Right lobe of liver (tissue), 6 donors: Measurements from ENCODE around the gene ZNF625. TPM values are rescaled to one million over a fixed set of nuclear protein-coding genes. Genes with fewer than 3 reads are reported as not detected.

Experiments
- ATAC-seq, 4 donors: fragments of 200-7000 bp; cut with Tn5 transposase; one replicate each; pipeline ENCODE4 v1.9.1; 2020; ENCODE audit warnings: mild to moderate bottlenecking in 4 of 4, moderate library complexity in 4 of 4
- DNase-seq, 3 donors: peaks; one replicate each; pipeline ENCODE4 v3.0.0-alpha.2; 2020
- H3K27ac ChIP-seq, 3 donors: fragments of 200-600 bp; one replicate each; pipeline ENCODE4 v1.8.0; 2022
- H3K27me3 ChIP-seq, 2 donors: fragments of 200-600 bp; one replicate each; pipeline ENCODE4 v1.8.0; 2022
- H3K36me3 ChIP-seq, 4 donors: fragments of 200-600 bp; sonication (generic) in 1 of 4; one replicate each; pipeline versions ENCODE4 v1.5.1 to v1.8.0; 2017 to 2022; ENCODE audit warnings: control low read depth in 1 of 4
- H3K4me1 ChIP-seq, 4 donors: fragments of 200-600 bp; sonication (generic) in 1 of 4; one replicate each; pipeline versions ENCODE4 v1.5.1 to v1.8.0; 2017 to 2022; ENCODE audit warnings: control low read depth in 1 of 4
- H3K4me3 ChIP-seq, 3 donors: fragments of 200-600 bp; one replicate each; pipeline ENCODE4 v1.8.0; 2022
- H3K9me3 ChIP-seq, 4 donors: fragments of 200-600 bp; sonication (generic) in 1 of 4; one replicate each; pipeline versions ENCODE4 v1.5.1 to v1.8.0; 2017 to 2022; ENCODE audit warnings: control low read depth in 1 of 4
- POLR2A ChIP-seq: fragments of 450-650 bp; IDR thresholded peaks from one replicate; pipeline ENCODE4 v1.6.1; 2017; ENCODE audit warnings: antibody characterized with exemption, mild to moderate bottlenecking
- WGBS: methylation state at CpG from one replicate; pipeline ENCODE4 v1.1.6; 2018; ENCODE audit warnings: low coverage, low lambda C conversion rate; ENCODE audit not compliant: insufficient coverage; ENCODE audit errors: missing lambda C conversion rate; 5-methylcytosine and 5-hydroxymethylcytosine counted together
- intact Hi-C, 2 donors: fragments of 100-400 bp; cut with DNase I; formaldehyde crosslinking; loops; one replicate each; pipeline versions ENCODE4 v1.11.2 to v1.14.1; 2022
- total RNA-seq, 6 experiments: library from RNA; depleted of rRNA in 2 of 6; stranded (reverse); fragments of >200 nt in 2 of 6; fragmentation: NEBNext Ultra II Directional in 3 of 6; extraction: Animal tissue kit (Norgen Biotek cat#: 25700) in 3 of 6; gene quantifications; one replicate each; pipeline versions ENCODE4 v1.1.0 to v1.2.4, GENCODE V29; 2016 to 2023
- TF ChIP-seq, protein P1 (sequence below), 4 donors: fragments of 200-600 bp in 3 of 4; fragments of 450-650 bp in 1 of 4; IDR thresholded peaks; one replicate each; pipeline versions ENCODE4 v1.5.1 to v1.8.0; 2016 to 2022; ENCODE audit warnings: antibody characterized with exemption in 4 of 4, mild to moderate bottlenecking in 2 of 4
- donor health status: DM: no; HTN: yes; CAD: no.
- donor health status: DM: no; HTN: no; CAD: no.
- donor health status: DM: no; HTN: no; CAD: no.
- donor health status: DM: no; HTN: yes; CAD: no.
- donor health status: DM: no; HTN: yes; CAD: no.

ZNF625 gene
- total RNA-seq, 6 experiments from 2014 or later: 0.57 to 1.8 (median 1.4) TPM

DNA sequence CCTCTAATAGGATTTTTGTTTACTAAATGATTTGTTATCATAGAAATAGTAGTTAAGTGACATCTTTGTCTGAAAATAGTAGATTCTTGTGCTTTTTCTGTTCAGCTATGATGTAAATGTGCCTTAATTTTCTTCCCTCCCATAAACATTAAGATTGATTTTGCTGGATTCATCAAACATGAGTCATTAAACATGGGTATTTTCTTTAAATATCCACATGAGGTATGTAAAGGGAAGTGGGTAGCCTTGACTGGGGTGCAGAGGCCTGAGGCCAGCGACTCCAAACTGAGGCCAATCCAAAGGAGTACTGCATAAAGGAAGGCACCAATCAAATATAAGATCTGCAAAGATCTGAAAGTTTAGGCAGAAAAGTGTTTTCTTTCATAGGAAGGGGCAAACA is 10.1 kb upstream of the ZNF625 start:
- H3K4me3 ChIP-seq: no peak overlapping the region
- peaks cover 0 to 3% (median under 1%) of the 10 kb centered on the region in 4 donors for H3K36me3 ChIP-seq
- DNase-seq (no peak), ATAC-seq (no peak)
- WGBS: 69% methylated on average over 1 of the region's 1 CpG
- peaks cover 0 to 8% (median 2%) of the 10 kb centered on the region in 4 donors for H3K4me1 ChIP-seq
- no peaks in the 10 kb centered on the region for H3K9me3 ChIP-seq
- H3K27me3 ChIP-seq: no peaks in the 10 kb centered on the region
- intact Hi-C loops: no loop called here
- TF ChIP-seq, protein P1, sequence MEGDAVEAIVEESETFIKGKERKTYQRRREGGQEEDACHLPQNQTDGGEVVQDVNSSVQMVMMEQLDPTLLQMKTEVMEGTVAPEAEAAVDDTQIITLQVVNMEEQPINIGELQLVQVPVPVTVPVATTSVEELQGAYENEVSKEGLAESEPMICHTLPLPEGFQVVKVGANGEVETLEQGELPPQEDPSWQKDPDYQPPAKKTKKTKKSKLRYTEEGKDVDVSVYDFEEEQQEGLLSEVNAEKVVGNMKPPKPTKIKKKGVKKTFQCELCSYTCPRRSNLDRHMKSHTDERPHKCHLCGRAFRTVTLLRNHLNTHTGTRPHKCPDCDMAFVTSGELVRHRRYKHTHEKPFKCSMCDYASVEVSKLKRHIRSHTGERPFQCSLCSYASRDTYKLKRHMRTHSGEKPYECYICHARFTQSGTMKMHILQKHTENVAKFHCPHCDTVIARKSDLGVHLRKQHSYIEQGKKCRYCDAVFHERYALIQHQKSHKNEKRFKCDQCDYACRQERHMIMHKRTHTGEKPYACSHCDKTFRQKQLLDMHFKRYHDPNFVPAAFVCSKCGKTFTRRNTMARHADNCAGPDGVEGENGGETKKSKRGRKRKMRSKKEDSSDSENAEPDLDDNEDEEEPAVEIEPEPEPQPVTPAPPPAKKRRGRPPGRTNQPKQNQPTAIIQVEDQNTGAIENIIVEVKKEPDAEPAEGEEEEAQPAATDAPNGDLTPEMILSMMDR (IDR thresholded peaks at IDR 0.05): no peak
- TF ChIP-seq POLR2A: no peak
- no peak overlapping the region for H3K27ac ChIP-seq

DNA sequence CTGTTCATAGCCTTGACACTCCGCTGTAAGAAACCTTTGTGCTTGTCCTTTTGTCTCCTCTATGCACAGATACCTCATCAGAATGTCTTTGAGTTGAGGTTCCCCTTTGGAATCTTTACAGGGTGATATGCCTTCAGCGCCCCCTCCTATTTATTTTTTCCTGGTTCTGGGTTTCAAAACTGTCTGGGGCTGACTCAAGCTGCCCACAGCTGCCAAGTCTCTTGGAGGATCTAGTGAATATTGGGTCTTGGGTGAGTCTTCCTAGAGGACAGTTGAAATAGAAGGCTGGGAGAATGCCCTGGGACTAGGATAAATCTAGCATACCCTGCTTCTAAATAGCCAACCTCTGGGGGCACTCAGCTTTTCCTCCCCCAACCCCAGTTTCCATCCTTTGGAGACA is 7.3 kb upstream of the ZNF625 start:
- Histone ChIP-seq H3K27me3 (no peaks in the 10 kb centered on the region), H3K9me3 (no peaks in the 10 kb centered on the region), H3K4me1 (peaks cover 0 to 8% (median 2%) of the 10 kb centered on the region in 4 donors), H3K36me3 (no peaks in the 10 kb centered on the region), H3K27ac (peak overlapping the region; percentile 79 to 88 (median 86)), H3K4me3 (peak overlapping the region; percentile 67 to 99 (median 79))
- no peak for DNase-seq
- intact Hi-C loops: no loop called here
- TF ChIP-seq, protein P1 (IDR thresholded peaks at IDR 0.05): no peak
- no peak for TF ChIP-seq POLR2A
- no peak for ATAC-seq
- 13% methylated on average over 2 of the region's 2 CpGs for WGBS

DNA sequence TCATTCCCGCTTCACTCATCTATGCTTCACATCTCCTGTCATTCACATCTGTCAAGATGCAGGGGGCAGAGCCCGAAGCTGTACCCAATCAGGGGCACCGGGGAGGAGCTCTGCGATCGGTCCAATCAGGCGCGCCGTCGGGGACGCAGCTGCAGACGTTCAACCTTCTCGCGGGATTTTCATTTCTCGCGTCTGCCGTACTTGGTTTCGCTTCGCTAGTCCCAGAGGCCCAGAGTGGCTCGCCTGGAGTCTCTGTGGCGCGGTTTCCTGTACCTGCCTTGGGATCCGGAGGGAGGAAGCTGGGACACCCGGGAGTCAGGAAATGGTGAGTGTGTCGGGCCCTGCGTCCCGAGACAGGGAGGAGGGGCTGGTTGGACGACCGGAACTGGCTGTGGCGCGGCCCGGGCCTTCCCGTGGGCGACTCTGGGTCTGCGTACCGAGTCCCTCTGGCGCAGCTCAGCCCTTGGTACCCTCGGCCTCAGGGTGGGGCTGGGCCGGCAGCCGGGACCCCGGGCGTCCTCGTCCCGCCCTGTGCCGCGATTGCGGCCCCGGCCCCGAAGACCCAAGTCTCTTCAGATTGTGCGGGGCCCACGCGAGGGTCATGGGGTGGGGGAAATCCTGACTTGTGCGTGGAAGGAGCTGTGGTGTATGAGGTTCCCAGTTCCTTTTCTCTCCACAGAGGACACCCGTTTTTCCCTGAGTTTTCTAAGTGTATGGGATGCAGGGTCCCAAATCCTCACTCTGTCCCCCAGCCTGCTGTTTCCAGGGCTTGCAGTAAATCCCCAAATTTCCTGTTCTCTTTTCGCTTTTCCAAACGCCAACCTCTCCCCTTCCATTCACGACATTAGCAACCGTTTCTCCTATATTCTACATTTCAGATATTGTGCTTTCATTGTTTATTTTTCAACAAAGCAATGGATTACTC is 6.6 kb upstream of the ZNF625 start, which contains the start of gene ZNF136:
Gene ZNF136, plus strand, starts transcription at position 215 of the 925 bp plus-strand sequence. Its CDS starts 108 bp downstream, at position 323.
- H3K4me3 ChIP-seq: peak within 1 kb of the TSS; percentile 67 to 99 (median 79)
- WGBS: 1% methylated on average over 25 of the region's 57 CpGs
- H3K4me1 ChIP-seq: peaks cover 0 to 8% (median 2%) of the 10 kb centered on the region in 4 donors
- H3K9me3 ChIP-seq: no peaks in the 10 kb centered on the region
- peak within 1 kb of the TSS; percentile 79 to 88 (median 86) for H3K27ac ChIP-seq
- no peaks in the 10 kb centered on the region for H3K27me3 ChIP-seq
- peak; percentile 93 to 96 (median 95) for DNase-seq
- ATAC-seq: peak; percentile 98 to 99 (median 98)
- H3K36me3 ChIP-seq: no peaks in the 10 kb centered on the region
- TF ChIP-seq, protein P1 (IDR thresholded peaks at IDR 0.05): no peak
- peak; percentile 69 for TF ChIP-seq POLR2A
- intact Hi-C loops: no loop called here

DNA sequence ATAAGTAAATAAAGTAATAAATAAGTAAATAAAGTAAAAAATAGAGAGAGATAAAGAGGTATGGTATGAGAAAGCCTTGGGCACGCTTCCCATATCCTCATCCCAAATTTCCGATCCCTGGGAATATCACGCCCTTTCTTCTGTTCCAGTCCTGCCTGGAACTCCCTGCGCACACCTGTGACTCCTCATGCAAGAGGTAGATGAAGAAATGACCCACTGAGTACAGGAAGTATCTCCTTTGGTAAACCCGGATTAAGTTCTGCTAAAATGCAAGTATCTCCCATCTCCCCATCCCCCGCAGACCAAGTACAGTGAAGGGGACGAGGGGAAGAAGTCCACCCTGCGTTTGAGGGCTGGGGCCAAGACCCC is 6.0 kb upstream of the ZNF625 start:
- no peak for TF ChIP-seq POLR2A
- TF ChIP-seq, protein P1 (IDR thresholded peaks at IDR 0.05): no peak
- peak overlapping the region; percentile 67 to 99 (median 79) for H3K4me3 ChIP-seq
- H3K36me3 ChIP-seq: no peaks in the 10 kb centered on the region
- peak overlapping the region in 2 of 3 donors; percentile 86 to 88 for H3K27ac ChIP-seq
- H3K27me3 ChIP-seq: no peaks in the 10 kb centered on the region
- H3K4me1 ChIP-seq: peaks cover 0 to 8% (median 2%) of the 10 kb centered on the region in 4 donors
- no peak for ATAC-seq
- WGBS: 16% methylated on average over 7 of the region's 8 CpGs
- H3K9me3 ChIP-seq: no peaks in the 10 kb centered on the region
- DNase-seq: no peak
- intact Hi-C loops: no loop called here
